A549 (cell line): ENCODE data around the gene AKAP9. TPM values are rescaled to one million over a fixed set of nuclear protein-coding genes. Genes with fewer than 3 reads are reported as not detected.

Experiments used
- ATAC-seq, 2 experiments: fragments of 200-7000 bp in 1 of 2; fragments of >200 bp in 1 of 2; cut with Nextera tagmentation in 1 of 2; cut with Tn5 transposase in 1 of 2; 3 replicates each; pipeline versions ENCODE4 v1.8.0 to v1.9.1; 2018 to 2020; ENCODE audit warnings: mild to moderate bottlenecking in 1 of 2, moderate library complexity in 1 of 2
- CTCF ChIA-PET: fragments of 300-600 bp; sonication (Branson Sonifier 250); formaldehyde crosslinking; extraction: SDS; loops from one replicate; lab custom pipeline; 2021; ENCODE audit warnings: antibody characterized with exemption, inconsistent platforms; lab: Yijun Ruan, JAX
- POLR2A ChIA-PET: fragments of 350-600 bp; formaldehyde crosslinking; extraction: SDS; loops from one replicate; lab custom pipeline; 2021; ENCODE audit warnings: antibody characterized with exemption, inconsistent platforms; lab: Yijun Ruan, JAX
- DNase-seq, 2 experiments: peaks; one replicate each; pipeline versions ENCODE4 v3.0.0 to v3.0.0-alpha.2; 2011 to 2016; ENCODE audit warnings: low read depth in 1 of 2, low spot score in 1 of 2
- FAIRE-seq: peaks from 2 replicates; lab custom pipeline; 2011; peaks lifted over from hg19 to GRCh38; lab: Jason Lieb, UNC
- H3K27ac ChIP-seq, 2 experiments: fragments of >200 bp; sonication (Bioruptor Twin); formaldehyde crosslinking; 3 replicates each; pipeline ENCODE4 v1.5.1; 2016 to 2017
- H3K4me1 ChIP-seq: fragments of >200 bp; sonication (Bioruptor Twin); formaldehyde crosslinking; 3 replicates; pipeline ENCODE4 v1.6.1; 2016
- H3K4me2 ChIP-seq: fragments of >200 bp; sonication (Bioruptor Twin); formaldehyde crosslinking; 3 replicates; pipeline ENCODE4 v1.6.1; 2016
- H3K4me3 ChIP-seq: fragments of >200 bp; sonication (Bioruptor Twin); formaldehyde crosslinking; 3 replicates; pipeline ENCODE4 v1.5.1; 2016
- H3K9me3 ChIP-seq: fragments of >200 bp; sonication (Bioruptor Twin); formaldehyde crosslinking; 3 replicates; pipeline ENCODE4 v1.6.1; 2016
- CBX2 ChIP-seq: fragments of 200-600 bp; sonication (generic); IDR thresholded peaks from 2 replicates; pipeline ENCODE4 v1.6.1; 2016; ENCODE audit warnings: low read depth, mild to moderate bottlenecking, borderline replicate concordance
- CBX8 ChIP-seq: fragments of 200-600 bp; sonication (generic); IDR thresholded peaks from 2 replicates; pipeline ENCODE4 v1.6.1; 2016
- CHD2 ChIP-seq: fragments of 150-350 bp; IDR thresholded peaks from 2 replicates; pipeline ENCODE4 v1.6.1; 2014; ENCODE audit warnings: low read length; ENCODE audit not compliant: partially characterized antibody
- CHD4 ChIP-seq: fragments of 200-600 bp; sonication (generic); IDR thresholded peaks from 2 replicates; pipeline ENCODE4 v1.6.1; 2016; ENCODE audit warnings: antibody characterized with exemption, mild to moderate bottlenecking, borderline replicate concordance
- E2F6 ChIP-seq: IDR thresholded peaks from 2 replicates; pipeline ENCODE4 v1.6.1; 2012; ENCODE audit warnings: low read depth, borderline replicate concordance
- FOSL2 ChIP-seq, 2 experiments: fragments of 450-650 bp in 1 of 2; fragments of >200 bp in 1 of 2; sonication (Bioruptor Twin) in 1 of 2; formaldehyde crosslinking; IDR thresholded peaks; 2 replicates each; pipeline versions ENCODE4 v1.5.0 to v1.6.1; 2016 to 2020; ENCODE audit warnings: mild to moderate bottlenecking in 1 of 2, moderate library complexity in 1 of 2
- GATA3 ChIP-seq: IDR thresholded peaks from 2 replicates; pipeline ENCODE4 v1.6.1; 2012; ENCODE audit warnings: borderline replicate concordance
- HEYL ChIP-seq: fragments of 250-450 bp; sonication (Bioruptor Pico); IDR thresholded peaks from 2 replicates; pipeline ENCODE4 v1.8.0; 2021; ENCODE audit warnings: mild to moderate bottlenecking, moderate library complexity
- HOXB13 ChIP-seq: fragments of 250-450 bp; sonication (Bioruptor Pico); IDR thresholded peaks from 2 replicates; pipeline ENCODE4 v1.5.0; 2020; ENCODE audit warnings: low read depth, mild to moderate bottlenecking, moderate library complexity
- MAFK ChIP-seq: fragments of 450-650 bp; IDR thresholded peaks from 2 replicates; pipeline ENCODE4 v1.6.1; 2014; ENCODE audit not compliant: partially characterized antibody
- MYC ChIP-seq: IDR thresholded peaks from 2 replicates; pipeline ENCODE4 v1.6.1; 2012; ENCODE audit warnings: mild to moderate bottlenecking, inconsistent platforms, low read length, improper control_type of control experiment, borderline replicate concordance
- NFE2L2 ChIP-seq: fragments of 150-350 bp; conservative IDR thresholded peaks from 2 replicates; pipeline ENCODE4 v1.6.1; 2014; ENCODE audit warnings: low read length
- NR3C1 ChIP-seq: fragments of >200 bp; sonication (Bioruptor Twin); formaldehyde crosslinking; IDR thresholded peaks from 3 replicates; pipeline ENCODE4 v1.6.1; 2017
- PHF8 ChIP-seq: fragments of 200-600 bp; sonication (generic); IDR thresholded peaks from 2 replicates; pipeline ENCODE4 v1.6.1; 2016; ENCODE audit warnings: low read depth, mild to moderate bottlenecking, antibody characterized with exemption, moderate library complexity, borderline replicate concordance
- RAD21 ChIP-seq, 2 experiments: fragments of >200 bp in 1 of 2; sonication (Bioruptor Twin) in 1 of 2; formaldehyde crosslinking in 1 of 2; IDR thresholded peaks in 1 of 2; conservative IDR thresholded peaks in 1 of 2; 2 replicates in 1 of 2; 3 replicates in 1 of 2; pipeline ENCODE4 v1.6.1; 2012 to 2018; ENCODE audit warnings: inconsistent platforms in 1 of 2
- RFX5 ChIP-seq: fragments of 450-650 bp; IDR thresholded peaks from 2 replicates; pipeline ENCODE4 v1.7.1; 2014; ENCODE audit warnings: antibody characterized with exemption, mild to moderate bottlenecking, moderate library complexity
- RNF2 ChIP-seq: fragments of 200-600 bp; sonication (generic); IDR thresholded peaks from 2 replicates; pipeline ENCODE4 v1.6.1; 2016; ENCODE audit warnings: low read depth, mild to moderate bottlenecking, antibody characterized with exemption, moderate library complexity, borderline replicate concordance
- SMC3 ChIP-seq: fragments of >200 bp; sonication (Bioruptor Twin); formaldehyde crosslinking; IDR thresholded peaks from 3 replicates; pipeline ENCODE4 v1.6.1; 2018; ENCODE audit warnings: inconsistent platforms
- TP53 ChIP-seq: fragments of 250-450 bp; sonication (Bioruptor Pico); IDR thresholded peaks from 2 replicates; pipeline ENCODE4 v1.5.0; 2021; ENCODE audit warnings: mild to moderate bottlenecking, moderate library complexity
- USF2 ChIP-seq: fragments of 450-650 bp; IDR thresholded peaks from 2 replicates; pipeline ENCODE4 v1.6.1; 2014; ENCODE audit warnings: antibody characterized with exemption
- ZNF302 ChIP-seq: fragments of 250-450 bp; sonication (Bioruptor Pico); IDR thresholded peaks from 2 replicates; pipeline ENCODE4 v1.9.0; 2021; ENCODE audit warnings: inconsistent platforms, mild to moderate bottlenecking, moderate library complexity
- WGBS: methylation state at CpG from one replicate; pipeline ENCODE4 v1.1.6; 2017; ENCODE audit errors: missing lambda C conversion rate; 5-methylcytosine and 5-hydroxymethylcytosine counted together
- polyA plus RNA-seq, 4 experiments: library from polyadenylated mRNA; depleted of rRNA in 3 of 4; stranded (reverse); fragments of >200 nt; fragmentation: RNase III in 1 of 4; extraction: RNeasy Plus Mini Kit Qiagen cat#74134 plus additional on column Dnase treatment in 1 of 4; gene quantifications; 2 replicates in 3 of 4; 3 replicates in 1 of 4; pipeline ENCODE4 v1.2.3, GENCODE V29; 2011 to 2017
- TF ChIP-seq, protein P1 (sequence below): IDR thresholded peaks from 2 replicates; pipeline ENCODE4 v1.6.1; 2012

The AKAP9 gene
- polyA plus RNA-seq, 2 of the 4 experiments (the other 2 are of a cell fraction): 11.7 to 32.3 TPM

GRCh38 chr7:92044148-92044547 lies 103.5 kb downstream of the AKAP9 start:
- H3K4me2 ChIP-seq: no peak overlapping the region
- ChIA-PET POLR2A (no interaction called here), CTCF (no interaction called here)
- no peak overlapping the region for H3K4me3 ChIP-seq
- H3K4me1 ChIP-seq: peaks cover 16% of the 10 kb centered on the region; the same call in 2 of the 3 replicates
- ATAC-seq (no peak), DNase-seq (no peak), FAIRE-seq (no peak)
- no peak overlapping the region for H3K27ac ChIP-seq
- WGBS: 61% methylated on average over 3 of the region's 3 CpGs
- TF ChIP-seq FOSL2 (IDR thresholded peaks at IDR 0.05) (no peak), FOSL2 (CRISPR knock-in tag; IDR thresholded peaks at IDR 0.05) (no peak), ZNF302 (CRISPR knock-in tag) (no peak), CBX2 (no peak), GATA3 (no peak), PHF8 (no peak), HEYL (CRISPR knock-in tag) (no peak), RFX5 (no peak), E2F6 (no peak)
- no peaks in the 10 kb centered on the region for H3K9me3 ChIP-seq

DNA sequence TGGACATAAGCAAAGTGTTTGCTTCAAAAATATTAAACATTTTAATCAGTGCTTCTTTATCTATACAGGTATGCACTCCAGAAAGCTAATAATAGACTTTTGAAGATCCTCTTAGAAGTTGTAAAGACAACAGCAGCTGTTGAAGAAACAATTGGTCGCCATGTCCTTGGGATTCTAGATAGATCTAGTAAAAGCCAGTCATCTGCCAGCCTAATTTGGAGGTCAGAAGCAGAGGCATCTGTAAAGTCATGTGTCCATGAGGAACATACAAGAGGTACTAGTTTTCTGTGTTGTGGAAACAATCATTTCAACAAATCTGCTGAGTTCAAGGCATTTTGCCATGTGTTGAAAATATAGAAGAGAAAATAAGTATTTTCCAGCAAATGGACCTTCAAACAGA lies 104.3 kb downstream of the AKAP9 start:
- TF ChIP-seq, protein P1, sequence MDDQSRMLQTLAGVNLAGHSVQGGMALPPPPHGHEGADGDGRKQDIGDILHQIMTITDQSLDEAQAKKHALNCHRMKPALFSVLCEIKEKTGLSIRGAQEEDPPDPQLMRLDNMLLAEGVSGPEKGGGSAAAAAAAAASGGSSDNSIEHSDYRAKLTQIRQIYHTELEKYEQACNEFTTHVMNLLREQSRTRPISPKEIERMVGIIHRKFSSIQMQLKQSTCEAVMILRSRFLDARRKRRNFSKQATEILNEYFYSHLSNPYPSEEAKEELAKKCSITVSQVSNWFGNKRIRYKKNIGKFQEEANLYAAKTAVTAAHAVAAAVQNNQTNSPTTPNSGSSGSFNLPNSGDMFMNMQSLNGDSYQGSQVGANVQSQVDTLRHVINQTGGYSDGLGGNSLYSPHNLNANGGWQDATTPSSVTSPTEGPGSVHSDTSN: no peak
- TF ChIP-seq RAD21 (conservative IDR thresholded peaks at IDR 0.05 in 1 of 2, IDR thresholded peaks at IDR 0.05 in 1 of 2): no peak
- TF ChIP-seq TP53: no peak
- TF ChIP-seq NFE2L2: no peak
- TF ChIP-seq CHD2: no peak
- no peak for TF ChIP-seq CBX8
- no peak for TF ChIP-seq HOXB13
- TF ChIP-seq USF2: no peak
- TF ChIP-seq MAFK: no peak
- TF ChIP-seq NR3C1: no peak
- no peak overlapping the region for H3K4me2 ChIP-seq
- FAIRE-seq: no peak
- H3K27ac ChIP-seq: no peak overlapping the region
- ChIA-PET POLR2A (no interaction called here), CTCF (no interaction called here)
- ATAC-seq: no peak
- H3K4me3 ChIP-seq: no peak overlapping the region
- H3K4me1 ChIP-seq: peaks cover 16% of the 10 kb centered on the region; the same call in 2 of the 3 replicates
- WGBS: 93% methylated on average over 1 of the region's 1 CpG
- H3K9me3 ChIP-seq: no peaks in the 10 kb centered on the region
- no peak for DNase-seq

GRCh38 chr7:92051655-92052054 lies 111.0 kb downstream of the AKAP9 start:
- FAIRE-seq: no peak
- DNase-seq: no peak
- H3K9me3 ChIP-seq: no peaks in the 10 kb centered on the region
- CTCF ChIA-PET: no interaction called here
- no peak for TF ChIP-seq CHD4
- no peak for TF ChIP-seq CBX8
- no peak for TF ChIP-seq SMC3
- no peak for TF ChIP-seq RNF2
- TF ChIP-seq MYC: no peak
- H3K4me3 ChIP-seq: no peak overlapping the region
- no peak overlapping the region for H3K27ac ChIP-seq
- no peak for ATAC-seq
- H3K4me2 ChIP-seq: no peak overlapping the region
- POLR2A ChIA-PET: no interaction called here
- peaks cover 3% of the 10 kb centered on the region; the same call in 1 of the 3 replicates for H3K4me1 ChIP-seq
